Large intestine (tissue), 3 donors: ENCODE measurements around the gene SAXO1. TPM values are rescaled to one million over a fixed set of nuclear protein-coding genes. Genes with fewer than 3 reads are reported as not detected.

Experiments
- DNase-seq, 2 donors: peaks; one replicate each; pipeline versions ENCODE4 v3.0.0 to v3.0.0-alpha.2; 2013
- H3K27ac ChIP-seq: one replicate; pipeline ENCODE4 v1.5.1; 2013; ENCODE audit warnings: low read length
- H3K27me3 ChIP-seq: 2 replicates; pipeline ENCODE4 v1.6.1; 2013; ENCODE audit warnings: low read length; ENCODE audit not compliant: control insufficient read depth, insufficient read depth
- H3K36me3 ChIP-seq: 2 replicates; pipeline ENCODE4 v1.6.1; 2013; ENCODE audit warnings: low read length; ENCODE audit not compliant: control insufficient read depth, insufficient read depth
- H3K4me1 ChIP-seq: one replicate; pipeline ENCODE4 v1.6.1; 2013; ENCODE audit warnings: low read length; ENCODE audit not compliant: control insufficient read depth, insufficient read depth
- H3K4me3 ChIP-seq: one replicate; pipeline ENCODE4 v1.5.1; 2013; ENCODE audit warnings: low read length
- H3K9me3 ChIP-seq: one replicate; pipeline ENCODE4 v1.6.1; 2013; ENCODE audit warnings: mild to moderate bottlenecking, low read depth, low read length, moderate library complexity; ENCODE audit not compliant: control insufficient read depth
- WGBS: methylation state at CpG from one replicate; pipeline ENCODE4 v1.1.5; 2013; ENCODE audit warnings: low lambda C conversion rate; ENCODE audit not compliant: insufficient coverage; 5-methylcytosine and 5-hydroxymethylcytosine counted together
- polyA plus RNA-seq: library from polyadenylated mRNA; unstranded; fragments of 120-200 nt; gene quantifications from one replicate; pipeline ENCODE4 v1.2.1, GENCODE V29; 2013

SAXO1 gene
- polyA plus RNA-seq, 1 donor, result 0.06 TPM

DNA sequence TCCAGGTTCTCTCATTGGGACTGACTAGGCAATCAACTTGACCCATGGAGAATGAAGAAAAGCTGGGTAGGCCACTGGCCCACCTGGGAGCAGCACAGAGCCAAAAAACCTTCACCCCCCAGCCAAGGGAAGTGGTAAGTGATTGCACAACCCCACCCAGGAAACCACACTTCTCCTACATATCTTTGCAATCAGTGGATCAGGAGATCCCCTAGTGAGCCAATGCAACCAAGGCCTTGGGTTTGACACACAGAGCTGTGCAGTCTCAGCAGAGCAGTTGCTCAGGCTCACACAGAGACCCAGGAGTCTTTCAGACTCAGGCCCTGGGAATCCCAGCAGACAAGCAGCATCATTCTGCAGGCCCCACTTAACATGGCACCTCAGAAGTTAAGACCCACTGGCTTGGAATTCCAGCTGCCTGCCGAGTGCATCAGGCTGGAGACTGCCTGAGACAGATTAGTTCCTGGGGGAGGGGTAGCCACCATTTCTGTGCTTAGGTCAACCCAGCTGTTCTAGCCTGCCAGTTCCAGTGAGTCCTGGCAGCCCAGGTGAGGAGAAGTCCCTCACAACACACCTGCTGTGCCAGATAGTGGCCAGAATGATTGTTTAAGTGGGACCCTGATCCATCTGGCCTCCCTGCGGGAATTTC, 136.4 kb downstream of the SAXO1 start:
- H3K4me3 ChIP-seq, result no peak overlapping the region
- H3K27ac ChIP-seq, result no peak overlapping the region
- WGBS, result no CpG with 5 or more reads among the region's 2 CpGs
- no peaks in the 10 kb centered on the region for H3K4me1 ChIP-seq
- H3K9me3 ChIP-seq, result peaks cover 3% of the 10 kb centered on the region
- no peak for DNase-seq
- no peaks in the 10 kb centered on the region for H3K27me3 ChIP-seq
- no peaks in the 10 kb centered on the region for H3K36me3 ChIP-seq

DNA sequence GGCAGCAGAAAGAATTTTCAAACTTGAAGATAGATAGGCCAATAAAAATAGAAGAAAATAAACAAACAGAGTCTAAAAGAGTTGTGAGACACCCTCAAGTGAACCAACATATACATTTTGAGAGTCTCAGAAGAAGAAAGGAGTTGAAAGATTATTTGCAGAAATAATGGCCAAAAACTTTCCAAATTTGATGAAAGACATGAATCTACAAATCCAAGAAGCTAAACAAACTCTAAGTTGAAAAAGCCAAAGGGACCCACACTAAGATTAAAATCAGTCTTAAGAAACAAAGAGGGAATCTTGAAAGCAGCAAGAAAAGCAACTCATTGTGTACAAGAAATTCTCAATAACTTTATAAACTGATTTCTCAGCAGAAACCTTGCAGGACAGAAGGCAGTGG, 137.0 kb downstream of the SAXO1 start:
- Histone ChIP-seq H3K27me3 (no peaks in the 10 kb centered on the region), H3K27ac (no peak overlapping the region), H3K4me1 (no peaks in the 10 kb centered on the region), H3K9me3 (peaks cover 3% of the 10 kb centered on the region), H3K36me3 (no peaks in the 10 kb centered on the region), H3K4me3 (no peak overlapping the region)
- no peak for DNase-seq

DNA sequence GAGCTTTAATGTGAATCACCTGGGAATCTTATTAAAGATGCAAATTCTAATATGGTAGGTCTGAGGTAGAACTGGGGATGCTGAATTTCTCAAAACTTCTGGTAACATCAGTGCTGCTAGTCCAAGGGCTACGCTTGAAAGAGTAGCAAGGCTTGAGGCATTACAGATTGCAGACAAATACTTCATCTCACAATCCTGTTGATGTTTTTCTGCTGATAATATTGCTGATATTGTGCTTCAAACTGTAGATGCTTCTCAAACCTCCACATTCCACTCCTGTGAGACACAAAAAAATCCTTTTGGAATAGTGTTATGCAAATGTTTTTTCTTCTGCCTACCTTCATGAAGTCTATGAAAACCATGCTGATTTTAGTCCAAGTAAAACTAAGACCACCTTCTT, 139.5 kb downstream of the SAXO1 start:
- Histone ChIP-seq H3K36me3 (no peaks in the 10 kb centered on the region), H3K27ac (no peak overlapping the region), H3K9me3 (peaks cover 3% of the 10 kb centered on the region), H3K27me3 (no peaks in the 10 kb centered on the region), H3K4me3 (no peak overlapping the region), H3K4me1 (no peaks in the 10 kb centered on the region)
- WGBS, result no CpG with 5 or more reads among the region's 1 CpG
- DNase-seq, result no peak

DNA sequence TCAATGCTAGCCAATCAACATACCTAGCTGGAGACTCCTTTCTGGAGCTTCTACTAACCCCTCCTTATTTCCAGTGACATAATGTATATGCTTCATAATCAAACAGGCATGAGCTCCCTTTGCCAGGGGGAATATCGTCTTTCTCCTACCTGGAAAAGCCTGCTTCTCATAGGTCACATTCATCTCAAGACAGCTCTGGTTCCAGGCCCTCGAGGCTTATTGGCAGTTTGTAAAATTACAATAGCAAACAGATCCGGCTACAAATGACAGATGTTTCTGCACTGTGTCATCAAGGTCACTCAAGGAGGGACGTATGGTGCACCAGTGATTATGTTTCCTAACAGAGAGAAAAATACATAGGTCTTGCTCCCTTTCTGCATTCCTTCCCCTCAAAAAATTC, 140.0 kb downstream of the SAXO1 start:
- no peaks in the 10 kb centered on the region for H3K27me3 ChIP-seq
- WGBS, result no CpG with 5 or more reads among the region's 4 CpGs
- no peak for DNase-seq

DNA sequence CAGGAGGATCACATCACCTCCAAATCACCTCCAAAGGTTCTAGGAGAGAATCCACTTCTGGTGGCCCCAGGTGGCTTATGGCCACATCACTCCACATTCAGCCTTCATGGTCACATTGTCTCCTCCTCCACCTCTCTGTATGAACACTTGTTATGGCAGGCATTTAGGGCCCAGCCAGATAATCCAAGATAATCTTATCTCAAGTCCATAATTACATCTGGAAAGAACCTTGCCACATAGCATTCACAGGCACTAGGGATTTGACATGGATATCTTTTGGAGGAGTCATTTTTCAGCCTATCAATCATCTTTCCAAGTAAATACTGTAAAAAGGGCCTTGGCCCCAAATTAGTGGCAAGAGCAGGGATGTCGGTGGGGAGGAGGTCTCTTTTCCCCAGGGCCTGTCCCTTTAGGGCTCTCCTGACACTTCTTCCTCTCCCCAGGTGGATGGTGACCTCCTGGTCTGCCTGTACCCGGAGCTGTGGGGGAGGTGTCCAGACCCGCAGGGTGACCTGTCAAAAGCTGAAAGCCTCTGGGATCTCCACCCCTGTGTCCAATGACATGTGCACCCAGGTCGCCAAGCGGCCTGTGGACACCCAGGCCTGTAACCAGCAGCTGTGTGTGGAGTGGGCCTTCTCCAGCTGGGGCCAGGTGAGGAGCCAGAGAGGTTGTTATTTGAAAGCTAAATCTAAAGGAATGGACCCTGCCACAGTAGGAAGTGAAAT, 140.9 kb downstream of the SAXO1 start:
- H3K36me3 ChIP-seq, result no peaks in the 10 kb centered on the region
- no peaks in the 10 kb centered on the region for H3K27me3 ChIP-seq
- peaks cover 3% of the 10 kb centered on the region for H3K9me3 ChIP-seq
- DNase-seq, result no peak
- no CpG with 5 or more reads among the region's 5 CpGs for WGBS
- no peak overlapping the region for H3K4me3 ChIP-seq
- no peaks in the 10 kb centered on the region for H3K4me1 ChIP-seq
- H3K27ac ChIP-seq, result no peak overlapping the region

More for the DNA sequence above, 140.0 kb downstream of the SAXO1 start:
- peaks cover 3% of the 10 kb centered on the region for H3K9me3 ChIP-seq
- no peaks in the 10 kb centered on the region for H3K36me3 ChIP-seq
- no peak overlapping the region for H3K4me3 ChIP-seq
- no peak overlapping the region for H3K27ac ChIP-seq
- no peaks in the 10 kb centered on the region for H3K4me1 ChIP-seq

DNA sequence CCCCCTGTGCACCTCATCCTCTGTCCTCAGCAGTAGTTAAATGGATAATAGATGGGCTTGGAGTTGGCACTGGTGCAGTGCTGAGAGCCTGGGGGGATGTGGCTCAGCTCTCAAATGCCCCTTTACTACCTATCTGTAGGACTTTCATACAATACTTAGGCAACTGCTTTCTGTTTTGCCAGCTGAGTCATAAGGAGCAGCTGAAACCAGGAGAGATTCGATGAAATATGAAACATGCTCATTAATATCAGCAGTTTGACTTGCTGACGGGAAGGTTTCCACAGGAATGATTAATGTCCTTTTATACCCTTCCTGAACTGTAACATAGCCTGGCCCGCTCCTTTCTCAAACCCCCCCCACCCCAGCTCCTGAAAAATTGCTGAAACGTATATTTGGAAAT, 142.6 kb downstream of the SAXO1 start:
- 100% methylated on average over 1 of the region's 4 CpGs for WGBS
- Histone ChIP-seq H3K36me3 (no peaks in the 10 kb centered on the region), H3K27me3 (no peaks in the 10 kb centered on the region)

DNA sequence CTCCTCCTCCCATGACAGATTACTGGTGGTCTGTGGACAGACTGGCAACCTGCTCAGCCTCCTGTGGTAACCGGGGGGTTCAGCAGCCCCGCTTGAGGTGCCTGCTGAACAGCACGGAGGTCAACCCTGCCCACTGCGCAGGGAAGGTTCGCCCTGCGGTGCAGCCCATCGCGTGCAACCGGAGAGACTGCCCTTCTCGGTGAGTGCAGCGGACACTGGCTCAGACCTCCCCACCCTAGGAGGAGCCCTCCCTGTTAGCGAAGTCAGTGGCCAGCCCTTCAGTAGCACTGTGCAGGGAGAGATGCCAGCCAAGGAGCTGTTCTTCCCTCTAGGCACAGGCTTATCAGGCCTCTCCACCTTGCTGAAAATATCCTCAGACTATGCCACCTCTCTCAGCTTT, 143.5 kb downstream of the SAXO1 start:
- H3K4me1 ChIP-seq, result no peaks in the 10 kb centered on the region
- no CpG with 5 or more reads among the region's 12 CpGs for WGBS

More for the DNA sequence above, 142.6 kb downstream of the SAXO1 start:
- Histone ChIP-seq H3K4me1 (no peaks in the 10 kb centered on the region), H3K9me3 (no peaks in the 10 kb centered on the region), H3K4me3 (no peak overlapping the region), H3K27ac (no peak overlapping the region)
- no peak for DNase-seq

DNA sequence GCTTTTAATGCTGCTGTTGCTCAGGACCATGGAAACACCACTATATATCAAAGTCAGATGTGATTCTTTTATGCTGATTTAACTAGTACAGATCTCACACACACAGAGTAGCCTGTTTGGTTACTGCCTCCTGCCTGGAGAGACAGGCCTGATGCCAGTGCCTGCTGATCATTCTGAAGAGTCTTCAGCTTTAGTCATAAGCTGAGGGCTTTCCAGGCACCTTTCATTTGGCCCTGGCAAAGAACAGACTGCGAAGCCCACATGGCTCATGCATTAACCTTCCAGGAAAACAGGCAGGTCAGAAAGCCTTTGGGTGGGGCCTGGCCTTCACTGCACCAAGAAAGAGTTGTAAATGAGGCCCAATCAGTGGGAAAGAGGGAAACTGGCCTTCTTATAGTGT, 144.7 kb downstream of the SAXO1 start:
- Histone ChIP-seq H3K27ac (no peak overlapping the region), H3K4me1 (no peaks in the 10 kb centered on the region), H3K9me3 (no peaks in the 10 kb centered on the region), H3K4me3 (no peak overlapping the region), H3K36me3 (no peaks in the 10 kb centered on the region), H3K27me3 (no peaks in the 10 kb centered on the region)
- no peak for DNase-seq
- no CpG with 5 or more reads among the region's 1 CpG for WGBS

More for the DNA sequence above, 143.5 kb downstream of the SAXO1 start:
- H3K9me3 ChIP-seq, result no peaks in the 10 kb centered on the region
- H3K27ac ChIP-seq, result no peak overlapping the region
- H3K4me3 ChIP-seq, result no peak overlapping the region
- H3K27me3 ChIP-seq, result no peaks in the 10 kb centered on the region
- no peaks in the 10 kb centered on the region for H3K36me3 ChIP-seq
- no peak for DNase-seq

DNA sequence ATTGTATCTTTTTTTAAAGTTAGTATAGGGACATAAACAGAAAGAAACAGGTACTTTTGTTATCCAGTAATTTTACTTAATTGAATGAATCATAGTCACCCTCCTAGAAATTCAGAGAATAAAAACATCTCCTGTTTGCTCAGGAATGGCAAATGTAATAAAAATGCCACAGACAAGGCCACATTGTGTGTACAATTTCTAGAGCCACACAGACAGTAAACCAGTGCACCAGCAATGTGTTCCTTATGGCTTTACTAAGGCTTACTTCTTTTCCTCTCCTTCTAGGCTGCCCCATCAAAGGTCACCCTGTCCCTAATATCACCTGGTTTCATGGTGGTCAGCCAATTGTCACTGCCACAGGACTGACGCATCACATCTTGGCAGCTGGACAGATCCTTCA, 145.5 kb downstream of the SAXO1 start:
- WGBS, result no CpG with 5 or more reads among the region's 1 CpG

DNA sequence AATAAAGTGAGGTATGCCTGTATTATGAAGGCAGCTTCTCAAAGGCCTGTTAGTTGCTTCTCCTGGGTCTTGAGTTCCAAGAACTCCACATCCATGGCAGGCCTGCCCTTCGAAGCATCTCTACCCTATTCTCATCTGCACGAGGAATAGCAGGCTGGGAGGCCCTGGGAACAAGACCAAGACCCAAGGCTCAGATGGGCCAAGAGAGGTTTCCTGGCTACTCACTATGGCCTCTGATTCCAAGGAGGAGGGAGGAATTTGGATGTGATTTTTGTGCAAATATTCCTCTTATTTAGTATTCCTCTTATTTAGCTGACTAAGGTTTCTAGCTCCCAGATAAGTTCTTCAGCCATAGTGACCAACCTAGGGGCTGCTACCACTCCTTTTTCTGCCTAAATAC, 151.3 kb downstream of the SAXO1 start:
- Histone ChIP-seq H3K4me1 (no peaks in the 10 kb centered on the region), H3K9me3 (no peaks in the 10 kb centered on the region), H3K27ac (no peak overlapping the region), H3K36me3 (no peaks in the 10 kb centered on the region), H3K27me3 (no peaks in the 10 kb centered on the region), H3K4me3 (no peak overlapping the region)
- no CpG with 5 or more reads among the region's 2 CpGs for WGBS
- DNase-seq, result no peak

More for the DNA sequence above, 145.5 kb downstream of the SAXO1 start:
- H3K27ac ChIP-seq, result no peak overlapping the region
- no peak overlapping the region for H3K4me3 ChIP-seq
- no peaks in the 10 kb centered on the region for H3K36me3 ChIP-seq
- no peaks in the 10 kb centered on the region for H3K4me1 ChIP-seq
- no peaks in the 10 kb centered on the region for H3K27me3 ChIP-seq
- no peaks in the 10 kb centered on the region for H3K9me3 ChIP-seq
- DNase-seq, result no peak

DNA sequence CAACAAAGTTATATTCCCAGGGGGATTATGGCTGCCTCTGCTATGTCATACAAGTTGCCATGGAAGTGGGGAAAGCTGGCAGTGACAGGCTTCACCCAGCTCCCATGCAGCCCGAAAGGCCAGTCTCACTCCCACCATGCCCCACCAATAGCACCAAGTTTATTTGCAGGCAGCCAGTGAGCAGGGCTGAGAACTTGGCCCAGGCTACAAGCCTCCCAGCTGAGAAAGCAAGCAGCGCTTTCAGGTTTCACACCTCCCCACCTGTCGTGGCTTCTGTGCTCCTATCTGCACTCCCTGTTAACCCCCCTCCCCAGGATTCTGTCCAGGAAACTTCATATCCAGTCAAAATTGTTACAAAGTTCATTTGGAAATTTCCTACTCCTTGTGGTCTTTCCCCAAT, 155.0 kb downstream of the SAXO1 start:
- DNase-seq, result no peak
- Histone ChIP-seq H3K27me3 (no peaks in the 10 kb centered on the region), H3K4me1 (no peaks in the 10 kb centered on the region), H3K36me3 (no peaks in the 10 kb centered on the region), H3K9me3 (no peaks in the 10 kb centered on the region), H3K4me3 (no peak overlapping the region), H3K27ac (no peak overlapping the region)
- no CpG with 5 or more reads among the region's 3 CpGs for WGBS
